ENCODE data around the gene HRC.

Gene HRC

DNA sequence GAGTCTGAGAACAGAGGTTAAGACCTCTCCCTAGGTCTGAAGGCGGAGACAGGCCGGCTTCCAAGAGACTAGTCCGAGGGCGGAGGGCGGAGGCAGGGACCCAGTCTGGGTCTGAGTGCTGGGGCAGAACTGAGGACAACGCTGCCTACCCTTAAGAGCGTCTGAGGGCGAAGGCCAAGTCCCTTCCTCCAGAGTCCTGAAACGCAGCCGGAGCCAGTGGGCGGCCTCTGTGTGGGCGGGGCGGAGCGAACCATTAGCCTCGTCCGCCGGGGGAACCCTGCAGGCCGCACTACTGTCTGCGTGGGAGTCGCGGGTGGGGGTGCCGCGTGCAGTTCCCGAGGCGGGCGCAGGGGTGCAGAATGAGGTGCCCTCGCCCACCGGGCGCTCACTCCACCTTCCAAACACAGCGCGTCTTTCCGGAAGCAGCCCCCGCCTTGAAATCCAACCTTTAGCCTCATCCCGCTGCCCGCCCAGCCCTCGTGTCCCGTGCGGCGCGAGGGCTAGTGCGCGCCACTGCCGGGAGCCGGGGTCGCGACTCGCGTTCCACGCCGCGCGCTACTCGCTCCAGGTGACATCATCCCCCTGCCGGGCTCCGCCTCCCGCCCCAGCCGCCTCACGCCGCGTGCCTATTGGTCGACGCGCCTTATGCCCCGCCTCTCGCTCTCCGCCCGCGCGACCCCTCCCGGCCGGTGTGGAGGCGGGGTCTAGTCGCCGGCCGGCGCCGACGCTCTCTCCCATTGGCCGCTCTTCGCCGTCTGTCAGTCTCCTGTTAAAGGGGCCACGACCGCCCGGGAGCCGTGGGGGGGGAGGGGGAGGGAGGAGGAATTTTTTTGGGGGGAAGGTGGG is 36.4 kb downstream of the HRC start, which contains the start of gene C19orf73:
Gene C19orf73 (minus strand): TSS at position 579 of the 846 bp plus-strand sequence. CDS start 121 bp downstream, at position 458.
- TF ChIP-seq, protein P1, sequence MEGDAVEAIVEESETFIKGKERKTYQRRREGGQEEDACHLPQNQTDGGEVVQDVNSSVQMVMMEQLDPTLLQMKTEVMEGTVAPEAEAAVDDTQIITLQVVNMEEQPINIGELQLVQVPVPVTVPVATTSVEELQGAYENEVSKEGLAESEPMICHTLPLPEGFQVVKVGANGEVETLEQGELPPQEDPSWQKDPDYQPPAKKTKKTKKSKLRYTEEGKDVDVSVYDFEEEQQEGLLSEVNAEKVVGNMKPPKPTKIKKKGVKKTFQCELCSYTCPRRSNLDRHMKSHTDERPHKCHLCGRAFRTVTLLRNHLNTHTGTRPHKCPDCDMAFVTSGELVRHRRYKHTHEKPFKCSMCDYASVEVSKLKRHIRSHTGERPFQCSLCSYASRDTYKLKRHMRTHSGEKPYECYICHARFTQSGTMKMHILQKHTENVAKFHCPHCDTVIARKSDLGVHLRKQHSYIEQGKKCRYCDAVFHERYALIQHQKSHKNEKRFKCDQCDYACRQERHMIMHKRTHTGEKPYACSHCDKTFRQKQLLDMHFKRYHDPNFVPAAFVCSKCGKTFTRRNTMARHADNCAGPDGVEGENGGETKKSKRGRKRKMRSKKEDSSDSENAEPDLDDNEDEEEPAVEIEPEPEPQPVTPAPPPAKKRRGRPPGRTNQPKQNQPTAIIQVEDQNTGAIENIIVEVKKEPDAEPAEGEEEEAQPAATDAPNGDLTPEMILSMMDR (IDR thresholded peaks at IDR 0.05; ENCODE audit: low read depth, low read length, missing control alignments), result no peak
- peak within 1 kb of the TSS; percentile 50 for H3K4me3 ChIP-seq (replicated peaks; ENCODE audit: low read depth, low read length)
- peak; percentile 61 for DNase-seq (ENCODE audit: extremely low read depth, low read depth)

DNA sequence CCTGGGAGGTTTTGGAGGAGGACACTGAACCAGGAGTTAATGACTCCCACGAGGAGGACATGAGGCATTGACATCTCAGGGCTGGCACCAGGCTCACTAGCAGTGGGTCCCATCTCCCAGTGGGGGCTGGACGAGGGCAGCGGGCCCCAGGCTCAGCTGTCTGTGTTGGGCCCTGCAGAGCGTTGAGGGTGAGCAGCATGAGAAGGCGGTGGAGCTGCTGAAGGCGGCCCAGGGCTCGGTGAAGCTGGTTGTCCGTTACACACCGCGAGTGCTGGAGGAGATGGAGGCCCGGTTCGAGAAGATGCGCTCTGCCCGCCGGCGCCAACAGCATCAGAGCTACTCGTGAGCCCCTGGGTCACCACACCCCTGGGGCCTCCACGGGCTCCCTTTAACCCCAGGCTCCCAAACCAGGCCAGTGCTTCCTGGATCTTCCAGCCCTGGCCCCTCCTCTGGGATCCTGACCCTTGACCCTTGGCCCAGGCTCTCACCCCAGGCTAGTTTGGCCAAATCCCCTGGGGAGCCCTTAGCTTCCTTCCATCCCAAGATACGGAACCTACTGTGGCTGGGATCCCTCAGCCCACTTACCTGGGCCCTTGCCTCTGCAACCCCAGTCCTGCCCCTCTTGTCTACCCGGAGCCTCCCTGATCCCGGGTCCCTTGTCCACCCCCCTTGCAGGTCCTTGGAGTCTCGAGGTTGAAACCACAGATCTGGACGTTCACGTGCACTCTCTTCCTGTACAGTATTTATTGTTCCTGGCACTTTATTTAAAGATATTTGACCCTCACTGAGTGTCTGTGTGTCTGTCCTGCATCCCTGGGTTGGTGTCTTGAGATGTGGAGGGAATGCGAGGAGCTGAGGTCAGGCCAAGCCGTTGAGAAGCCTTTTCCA is 37.3 kb downstream of the HRC start:
- peak overlapping the region; percentile 50 for H3K4me3 ChIP-seq (replicated peaks; ENCODE audit: low read depth, low read length)
- no peak for DNase-seq (ENCODE audit: extremely low read depth, low read depth)
- TF ChIP-seq, protein P1 (IDR thresholded peaks at IDR 0.05; ENCODE audit: low read depth, low read length, missing control alignments), result no peak

DNA sequence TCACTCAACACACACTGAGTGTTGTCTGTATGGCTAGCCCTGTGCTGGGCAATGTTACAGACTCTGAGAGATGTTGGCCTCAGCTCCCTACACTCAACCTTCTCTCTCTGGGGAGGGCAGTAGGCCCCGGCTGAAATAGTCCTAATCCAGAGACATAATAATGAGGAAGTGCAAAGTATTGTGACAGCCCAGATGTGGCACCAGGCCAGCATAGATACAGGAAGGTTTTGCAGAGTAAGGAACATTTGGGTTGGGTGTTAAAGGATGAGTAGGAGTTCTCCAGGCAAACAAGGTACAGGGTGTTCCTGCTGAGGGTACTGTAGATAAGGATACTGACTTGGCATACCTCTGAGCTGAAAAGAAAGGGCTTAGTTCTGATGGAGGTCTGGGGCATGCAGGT is 38.7 kb downstream of the HRC start:
- no peak overlapping the region for H3K4me3 ChIP-seq (replicated peaks; ENCODE audit: low read depth, low read length)
- TF ChIP-seq, protein P1 (IDR thresholded peaks at IDR 0.05; ENCODE audit: low read depth, low read length, missing control alignments), result no peak
- DNase-seq (ENCODE audit: extremely low read depth, low read depth), result no peak

DNA sequence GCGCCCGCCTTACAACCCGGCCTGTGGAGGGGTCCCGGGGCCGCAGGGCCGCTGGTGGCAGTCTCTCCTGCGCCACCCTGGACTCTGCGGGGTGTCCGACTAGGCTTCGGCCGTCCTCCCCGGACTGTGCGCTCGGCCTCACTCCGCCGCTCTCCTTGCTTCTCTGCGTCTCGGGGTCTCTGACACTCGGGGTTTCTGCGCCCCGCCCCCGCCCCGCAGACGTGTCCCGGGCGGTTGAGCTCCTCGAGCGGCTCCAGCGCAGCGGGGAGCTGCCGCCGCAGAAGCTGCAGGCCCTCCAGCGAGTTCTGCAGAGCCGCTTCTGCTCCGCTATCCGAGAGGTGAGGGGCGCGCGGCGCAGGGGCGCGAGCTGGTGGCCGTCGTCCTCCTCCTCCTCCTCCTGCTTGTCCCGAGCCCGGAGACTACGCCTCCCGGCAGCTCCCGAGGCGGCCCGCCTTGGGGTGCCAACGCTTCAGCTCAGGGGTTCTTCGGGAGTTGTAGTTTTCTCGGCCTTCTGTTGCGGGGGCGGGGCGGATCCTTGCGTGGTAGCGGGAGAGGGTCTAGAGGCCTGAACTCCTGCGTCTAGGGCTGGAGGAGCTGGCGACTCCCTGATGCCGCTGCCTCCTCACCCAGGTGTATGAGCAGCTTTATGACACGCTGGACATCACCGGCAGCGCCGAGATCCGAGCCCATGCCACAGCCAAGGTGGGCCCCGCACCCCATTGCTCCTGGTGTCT is 40.4 kb downstream of the HRC start:
- no peak for DNase-seq (ENCODE audit: extremely low read depth, low read depth)
- peak overlapping the region; percentile 56 for H3K4me3 ChIP-seq (replicated peaks; ENCODE audit: low read depth, low read length)
- TF ChIP-seq, protein P1 (IDR thresholded peaks at IDR 0.05; ENCODE audit: low read depth, low read length, missing control alignments), result no peak

DNA sequence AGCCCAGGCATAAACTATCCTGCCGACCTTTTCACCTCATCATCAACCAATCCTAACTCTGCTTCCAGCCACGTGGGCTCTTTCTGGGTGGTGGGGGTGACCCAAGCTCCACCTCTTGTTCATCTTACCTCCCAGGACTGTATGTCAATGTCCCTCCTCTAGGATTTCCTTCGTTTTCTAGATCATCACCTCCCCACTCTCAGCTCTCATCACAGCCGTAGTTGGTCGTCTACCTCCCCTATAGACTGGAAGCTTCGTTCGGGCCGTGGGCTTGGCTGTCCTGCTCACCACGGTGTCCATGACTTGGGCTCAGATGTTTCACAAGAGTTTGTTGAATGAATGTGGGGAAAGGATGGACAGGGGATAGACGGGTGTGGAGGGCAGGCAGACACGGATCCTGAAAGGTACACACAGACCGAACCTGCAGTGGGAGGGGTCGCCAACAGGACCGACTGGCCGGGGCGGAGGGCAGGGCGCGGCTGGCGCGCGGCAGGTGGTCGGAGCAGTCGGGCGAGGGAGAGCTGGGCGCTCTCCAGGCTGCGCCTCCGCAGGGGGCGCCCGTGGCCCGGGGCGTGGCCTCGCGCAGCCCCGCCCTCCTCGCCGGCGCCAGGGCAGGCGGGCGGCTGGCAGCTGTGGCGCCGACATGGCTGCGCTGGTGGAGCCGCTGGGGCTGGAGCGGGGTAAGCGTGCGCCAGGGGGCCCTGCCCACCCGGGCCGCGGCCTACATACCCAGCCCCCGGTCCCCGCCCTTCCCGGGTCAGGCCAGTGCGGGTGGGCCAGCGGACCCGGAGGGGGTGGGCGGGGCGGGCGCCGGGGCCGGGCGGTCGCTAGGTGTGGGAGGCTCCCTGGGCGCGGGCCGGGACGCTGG is 41.2 kb downstream of the HRC start, which contains the start of gene LIN7B:
Gene LIN7B (plus strand): TSS at position 609 of the 868 bp plus-strand sequence. CDS start 35 bp downstream, at position 644.
- DNase-seq (ENCODE audit: extremely low read depth, low read depth), result no peak
- TF ChIP-seq, protein P1 (IDR thresholded peaks at IDR 0.05; ENCODE audit: low read depth, low read length, missing control alignments), result no peak
- peak within 1 kb of the TSS; percentile 56 for H3K4me3 ChIP-seq (replicated peaks; ENCODE audit: low read depth, low read length)

Measured in HFF-Myc (cell line).